Endothelial cell of umbilical vein (primary cell): Measurements from ENCODE around the gene ESAM. TPM values are rescaled to one million over a fixed set of nuclear protein-coding genes. Genes with fewer than 3 reads are reported as not detected.
A peak's percentile ranks its signal among the peaks of the same experiment; 100 is the strongest.

Experiments used
- BruUV-seq: library from RNA; stranded (reverse); fragments of 400-500 nt; replicated peaks from 2 replicates; lab custom pipeline; 2021; lab: Mats Ljungman, UMichigan
- CTCF ChIA-PET: fragments of 300-600, 350-600 bp; sonication (Branson Sonifier 250); formaldehyde crosslinking; loops from one replicate; lab custom pipeline; 2021; ENCODE audit warnings: antibody characterized with exemption, inconsistent platforms; lab: Charles Lee
- POLR2A ChIA-PET: fragments of 300-600, 350-600 bp; sonication (Branson Sonifier 250); formaldehyde crosslinking; loops from one replicate; lab custom pipeline; 2021; ENCODE audit warnings: antibody characterized with exemption, inconsistent platforms; lab: Charles Lee
- DNase-seq: peaks from one replicate; pipeline ENCODE4 v3.0.0-alpha.2; 2011; ENCODE audit warnings: low read depth, low spot score
- FAIRE-seq: peaks from 2 replicates; lab custom pipeline; 2011; peaks lifted over from hg19 to GRCh38; lab: Jason Lieb, UNC
- H2AFZ ChIP-seq: 2 replicates; pipeline ENCODE4 v1.6.0; 2012; ENCODE audit warnings: low read depth, low read length, control low read depth, inconsistent platforms
- H3K27ac ChIP-seq: 2 replicates; pipeline ENCODE4 v1.5.1; 2011; ENCODE audit warnings: low read depth, mild to moderate bottlenecking, control low read depth, low read length, moderate library complexity; ENCODE audit not compliant: insufficient read depth
- H3K27me3 ChIP-seq, 2 experiments: 2 replicates each; pipeline versions ENCODE4 v1.6.0 to v1.6.1; 2011; ENCODE audit warnings: low read length in 2 of 2, mixed read lengths in 1 of 2; ENCODE audit not compliant: control insufficient read depth in 2 of 2, insufficient read depth in 2 of 2
- H3K36me3 ChIP-seq, 2 experiments: 2 replicates in 1 of 2; 3 replicates in 1 of 2; pipeline ENCODE4 v1.5.1; 2011; ENCODE audit warnings: low read length in 2 of 2, mild to moderate bottlenecking in 1 of 2, moderate library complexity in 1 of 2; ENCODE audit not compliant: control insufficient read depth in 2 of 2, insufficient read depth in 2 of 2; ENCODE audit errors: extremely low read depth in 1 of 2
- H3K4me1 ChIP-seq: 3 replicates; pipeline ENCODE4 v1.5.1; 2011; ENCODE audit warnings: mild to moderate bottlenecking, low read length; ENCODE audit not compliant: control insufficient read depth, insufficient read depth; ENCODE audit errors: extremely low read depth
- H3K4me2 ChIP-seq: 2 replicates; pipeline ENCODE4 v1.6.1; 2011; ENCODE audit warnings: low read length, control low read depth, mixed read lengths; ENCODE audit not compliant: insufficient read depth
- H3K4me3 ChIP-seq, 3 experiments: fragments of 200-600 bp in 1 of 3; sonication (generic), shearing (Covaris generic) in 1 of 3; replicated peaks in 1 of 3; 2 replicates each; pipeline ENCODE4 v1.5.1; 2011 to 2016; ENCODE audit warnings: control low read depth in 3 of 3, low read length in 3 of 3, mild to moderate bottlenecking in 2 of 3, inconsistent platforms in 1 of 3, low read depth in 1 of 3, moderate library complexity in 1 of 3; ENCODE audit not compliant: insufficient read depth in 1 of 3
- H3K79me2 ChIP-seq: 2 replicates; pipeline ENCODE4 v1.6.0; 2012; ENCODE audit warnings: low read length, inconsistent platforms; ENCODE audit not compliant: control insufficient read depth, insufficient read depth
- H3K9ac ChIP-seq: replicated peaks from 2 replicates; pipeline ENCODE3; 2011; ENCODE audit warnings: low read length, control low read depth; ENCODE audit not compliant: insufficient read depth; ENCODE audit errors: extremely low read depth
- H3K9me1 ChIP-seq: replicated peaks from 3 replicates; pipeline ENCODE4 v1.6.0; 2011; ENCODE audit warnings: mild to moderate bottlenecking, low read length; ENCODE audit not compliant: control insufficient read depth, insufficient read depth; ENCODE audit errors: extremely low read depth
- H3K9me3 ChIP-seq: replicated peaks from 2 replicates; pipeline ENCODE4 v1.5.1; 2012; ENCODE audit warnings: low read length, inconsistent platforms; ENCODE audit not compliant: control insufficient read depth, insufficient read depth
- H4K20me1 ChIP-seq: replicated peaks from 2 replicates; pipeline ENCODE3; 2011; ENCODE audit warnings: mild to moderate bottlenecking, low read length; ENCODE audit not compliant: control insufficient read depth, insufficient read depth; ENCODE audit errors: extremely low read depth
- EZH2 ChIP-seq: IDR thresholded peaks from 2 replicates; pipeline ENCODE4 v1.6.1; 2012; ENCODE audit warnings: borderline replicate concordance, low read depth, mild to moderate bottlenecking, moderate library complexity, low read length, inconsistent platforms; ENCODE audit not compliant: severe bottlenecking
- FOS ChIP-seq: IDR thresholded peaks from 2 replicates; pipeline ENCODE4 v1.6.1; 2011; ENCODE audit warnings: mild to moderate bottlenecking, low read length, moderate library complexity, borderline replicate concordance; ENCODE audit not compliant: insufficient read depth
- GATA2 ChIP-seq: IDR thresholded peaks from 2 replicates; pipeline ENCODE4 v1.7.0; 2011; ENCODE audit warnings: low read depth, mild to moderate bottlenecking, moderate library complexity, mixed read lengths, low read length; ENCODE audit not compliant: insufficient read length, insufficient read depth
- JUN ChIP-seq: IDR thresholded peaks from 2 replicates; pipeline ENCODE4 v1.6.1; 2011; ENCODE audit warnings: borderline replicate concordance, low read depth; ENCODE audit not compliant: insufficient read length, insufficient read depth
- MYC ChIP-seq: IDR thresholded peaks from one replicate; pipeline ENCODE4 v1.6.1; 2011; ENCODE audit warnings: mild to moderate bottlenecking, low read depth, low read length
- POLR2A ChIP-seq: IDR thresholded peaks from 2 replicates; pipeline ENCODE4 v1.6.1; 2012; ENCODE audit warnings: low read depth, mild to moderate bottlenecking, control low read depth, low read length
- POLR2AphosphoS5 ChIP-seq: IDR thresholded peaks from 2 replicates; pipeline ENCODE4 v1.6.1; 2012; ENCODE audit warnings: low read depth, mild to moderate bottlenecking, control low read depth, low read length, moderate library complexity; ENCODE audit not compliant: insufficient read depth
- dilution Hi-C: fragments of 300-500 bp; cut with MboI; formaldehyde crosslinking; loops from one replicate; pipeline ENCODE4 v1.15.0; 2019; ENCODE audit warnings: low sequenced_read_pairs; ENCODE audit not compliant: extremely low pct_ligation_motif_present
- intact Hi-C: fragments of 100-400 bp; cut with micrococcal nuclease; formaldehyde crosslinking; loops from one replicate; pipeline ENCODE4 v1.10.0; 2022
- polyA plus RNA-seq, 4 experiments: library from polyadenylated mRNA; depleted of rRNA in 3 of 4; stranded (reverse) in 3 of 4; unstranded in 1 of 4; fragments of >200 nt; gene quantifications; 2 replicates each; pipeline versions ENCODE4 v1.2.1 to v1.2.3, GENCODE V29; 2011 to 2012; ENCODE audit warnings: missing spikeins in 1 of 4
- total RNA-seq: library from RNA; stranded (reverse); gene quantifications from 2 replicates; pipeline ENCODE4 v1.2.3, GENCODE V29; 2021
- TF ChIP-seq, protein P1 (sequence below): IDR thresholded peaks from 2 replicates; pipeline ENCODE4 v1.6.1; 2011; ENCODE audit not compliant: insufficient read depth, insufficient read length
- TF ChIP-seq, protein P2 (sequence below), 2 donors: IDR thresholded peaks; 1 replicate in 1 of 2; 2 replicates in 1 of 2; pipeline ENCODE4 v1.5.1; 2011; ENCODE audit warnings: low read length in 2 of 2, mild to moderate bottlenecking in 2 of 2, moderate library complexity in 2 of 2, control low read depth in 1 of 2, inconsistent platforms in 1 of 2, low read depth in 1 of 2; ENCODE audit not compliant: insufficient read depth in 1 of 2; ENCODE audit errors: extremely low read depth in 1 of 2

ESAM gene
- total and polyA plus RNA-seq, 2 donors (not counting 3 experiments of a cell fraction or from before 2014, with no cell fraction given), result 273 to 383 TPM

DNA sequence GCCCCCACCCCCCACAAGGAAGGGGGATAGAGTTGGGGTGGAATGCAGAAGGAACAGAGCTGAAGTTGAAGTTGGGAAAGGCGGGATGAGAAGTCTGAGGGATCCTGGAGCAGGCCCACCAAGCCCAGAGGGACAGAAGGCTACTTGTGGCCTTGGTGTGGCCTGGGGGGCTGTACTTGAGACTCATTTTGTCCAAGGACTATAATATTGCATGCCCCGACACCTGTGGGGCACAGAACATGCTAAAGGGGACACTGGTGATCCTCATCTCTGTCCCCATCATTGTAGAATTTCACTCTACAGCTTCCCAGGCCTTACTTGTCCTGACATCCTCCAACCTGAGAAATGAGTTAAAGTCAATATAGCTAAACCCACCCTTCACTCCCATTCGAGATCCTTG lies 1.3 kb downstream of the ESAM start:
- H3K4me2 ChIP-seq, result peak overlapping the region; percentile 77
- peaks cover 12% of the 10 kb centered on the region in 2 experiments for H3K36me3 ChIP-seq
- ChIA-PET CTCF (interaction anchor here (0.8 to 13.1 kb wide), 12 partner anchors 9 to 116 kb away, joined by 3 to 301 read pairs (median 6); partner anchors contain the start of genes NRGN, ROBO3, SIAE and SPA17), POLR2A (interaction anchor here (1.4 to 5.9 kb wide), 3 partner anchors 13 to 40 kb away, joined by 4 to 67 read pairs (median 4); no protein-coding TSS in a partner anchor)
- peak overlapping the region; percentile 100 for H3K27ac ChIP-seq
- TF ChIP-seq FOS (no peak), MYC (no peak), GATA2 (no peak), POLR2AphosphoS5 (peak; percentile 15), EZH2 (no peak), POLR2A (peak; percentile 88), JUN (no peak)
- TF ChIP-seq, protein P1, sequence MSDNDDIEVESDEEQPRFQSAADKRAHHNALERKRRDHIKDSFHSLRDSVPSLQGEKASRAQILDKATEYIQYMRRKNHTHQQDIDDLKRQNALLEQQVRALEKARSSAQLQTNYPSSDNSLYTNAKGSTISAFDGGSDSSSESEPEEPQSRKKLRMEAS, result no peak
- TF ChIP-seq, protein P2, sequence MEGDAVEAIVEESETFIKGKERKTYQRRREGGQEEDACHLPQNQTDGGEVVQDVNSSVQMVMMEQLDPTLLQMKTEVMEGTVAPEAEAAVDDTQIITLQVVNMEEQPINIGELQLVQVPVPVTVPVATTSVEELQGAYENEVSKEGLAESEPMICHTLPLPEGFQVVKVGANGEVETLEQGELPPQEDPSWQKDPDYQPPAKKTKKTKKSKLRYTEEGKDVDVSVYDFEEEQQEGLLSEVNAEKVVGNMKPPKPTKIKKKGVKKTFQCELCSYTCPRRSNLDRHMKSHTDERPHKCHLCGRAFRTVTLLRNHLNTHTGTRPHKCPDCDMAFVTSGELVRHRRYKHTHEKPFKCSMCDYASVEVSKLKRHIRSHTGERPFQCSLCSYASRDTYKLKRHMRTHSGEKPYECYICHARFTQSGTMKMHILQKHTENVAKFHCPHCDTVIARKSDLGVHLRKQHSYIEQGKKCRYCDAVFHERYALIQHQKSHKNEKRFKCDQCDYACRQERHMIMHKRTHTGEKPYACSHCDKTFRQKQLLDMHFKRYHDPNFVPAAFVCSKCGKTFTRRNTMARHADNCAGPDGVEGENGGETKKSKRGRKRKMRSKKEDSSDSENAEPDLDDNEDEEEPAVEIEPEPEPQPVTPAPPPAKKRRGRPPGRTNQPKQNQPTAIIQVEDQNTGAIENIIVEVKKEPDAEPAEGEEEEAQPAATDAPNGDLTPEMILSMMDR (IDR thresholded peaks at IDR 0.05; ENCODE audit: extremely low read depth in 1 of 2, insufficient read depth in 1 of 2, low read depth in 1 of 2, low read length in 2 of 2), result no peak
- dilution Hi-C loops (no loop called here), intact Hi-C loops (no loop called here)
- no peak overlapping the region for H2AFZ ChIP-seq
- no peaks in the 10 kb centered on the region for H4K20me1 ChIP-seq
- no peaks in the 10 kb centered on the region for H3K27me3 ChIP-seq
- no peaks in the 10 kb centered on the region for H3K9me3 ChIP-seq
- H3K79me2 ChIP-seq, result peaks cover 69% of the 10 kb centered on the region
- FAIRE-seq (no peak), DNase-seq (no peak)
- peak overlapping the region; percentile 98 for H3K9ac ChIP-seq
- H3K4me1 ChIP-seq, result peaks cover 47% of the 10 kb centered on the region
- no peaks in the 10 kb centered on the region for H3K9me1 ChIP-seq
- peak overlapping the region; percentile 62 to 97 (median 64) for H3K4me3 ChIP-seq
- no TSS peak for BruUV-seq
